Neural progenitor cell (in vitro differentiated cells): Measurements from ENCODE around the gene GHRHR.

Experiments
- CTCF ChIP-seq: fragments of 200-600 bp; sonication (generic); IDR thresholded peaks from 2 replicates; pipeline ENCODE4 v1.5.1; 2017; ENCODE audit warnings: antibody characterized with exemption, mild to moderate bottlenecking
- EZH2 ChIP-seq: fragments of 200-600 bp; sonication (generic); IDR thresholded peaks from 2 replicates; pipeline ENCODE4 v1.6.1; 2017; ENCODE audit warnings: antibody characterized with exemption, mild to moderate bottlenecking, moderate library complexity
- EZH2phosphoT487 ChIP-seq: fragments of 200-600 bp; sonication (generic); IDR thresholded peaks from 2 replicates; pipeline ENCODE4 v1.6.1; 2017; ENCODE audit warnings: antibody characterized with exemption

- TF ChIP-seq CTCF (no peak), EZH2 (no peak), EZH2phosphoT487 (no peak)
Observed at GRCh38 chr7:31019509-31019908, 55.8 kb downstream of the GHRHR start.
